Testis (tissue), 2 donors: ENCODE data around the gene SMLR1.

Experiments used
- POLR2A ChIP-seq: fragments of 450-650 bp; IDR thresholded peaks from one replicate; pipeline ENCODE4 v1.6.1; 2017; ENCODE audit warnings: antibody characterized with exemption, mild to moderate bottlenecking, moderate library complexity
- TF ChIP-seq, protein P1 (sequence below), 3 experiments: fragments of 450-650 bp in 2 of 3; fragments of 200-600 bp in 1 of 3; sonication (generic) in 1 of 3; IDR thresholded peaks; one replicate each; pipeline ENCODE4 v1.5.1; 2016 to 2019; ENCODE audit warnings: antibody characterized with exemption in 3 of 3, mild to moderate bottlenecking in 2 of 3, moderate library complexity in 1 of 3

- TF ChIP-seq, protein P1, sequence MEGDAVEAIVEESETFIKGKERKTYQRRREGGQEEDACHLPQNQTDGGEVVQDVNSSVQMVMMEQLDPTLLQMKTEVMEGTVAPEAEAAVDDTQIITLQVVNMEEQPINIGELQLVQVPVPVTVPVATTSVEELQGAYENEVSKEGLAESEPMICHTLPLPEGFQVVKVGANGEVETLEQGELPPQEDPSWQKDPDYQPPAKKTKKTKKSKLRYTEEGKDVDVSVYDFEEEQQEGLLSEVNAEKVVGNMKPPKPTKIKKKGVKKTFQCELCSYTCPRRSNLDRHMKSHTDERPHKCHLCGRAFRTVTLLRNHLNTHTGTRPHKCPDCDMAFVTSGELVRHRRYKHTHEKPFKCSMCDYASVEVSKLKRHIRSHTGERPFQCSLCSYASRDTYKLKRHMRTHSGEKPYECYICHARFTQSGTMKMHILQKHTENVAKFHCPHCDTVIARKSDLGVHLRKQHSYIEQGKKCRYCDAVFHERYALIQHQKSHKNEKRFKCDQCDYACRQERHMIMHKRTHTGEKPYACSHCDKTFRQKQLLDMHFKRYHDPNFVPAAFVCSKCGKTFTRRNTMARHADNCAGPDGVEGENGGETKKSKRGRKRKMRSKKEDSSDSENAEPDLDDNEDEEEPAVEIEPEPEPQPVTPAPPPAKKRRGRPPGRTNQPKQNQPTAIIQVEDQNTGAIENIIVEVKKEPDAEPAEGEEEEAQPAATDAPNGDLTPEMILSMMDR (IDR thresholded peaks at IDR 0.05), result no peak
- TF ChIP-seq POLR2A, result no peak
These were observed 37.1 kb downstream of the SMLR1 start for GRCh38 chr6:130864344-130864743.
